Pancreas (tissue), 10 donors: Measurements from ENCODE around the gene CUX1. TPM values are rescaled to one million over a fixed set of nuclear protein-coding genes. Genes with fewer than 3 reads are reported as not detected.

Experiments used
- ATAC-seq, 4 donors: fragments of 200-7000 bp; cut with Tn5 transposase; one replicate each; pipeline versions ENCODE4 v1.8.0 to v1.9.1; 2020; ENCODE audit warnings: mild to moderate bottlenecking in 4 of 4, moderate library complexity in 4 of 4
- DNase-seq, 6 donors: peaks; one replicate each; pipeline ENCODE4 v3.0.0-alpha.2; 2020
- FAIRE-seq: peaks from 2 replicates; lab custom pipeline; 2012; peaks lifted over from hg19 to GRCh38; lab: Jason Lieb, UNC
- H3K27ac ChIP-seq, 4 donors: fragments of 200-600 bp; sonication (generic); 1 replicate in 3 of 4; 2 replicates in 1 of 4; pipeline versions ENCODE4 v1.5.0 to v1.8.0; 2020
- H3K27me3 ChIP-seq, 4 donors: fragments of 200-600 bp; one replicate each; pipeline ENCODE4 v1.8.0; 2021
- H3K36me3 ChIP-seq, 3 donors: fragments of 200-600 bp; sonication (generic) in 1 of 3; one replicate each; pipeline versions ENCODE4 v1.5.0 to v1.8.0; 2020 to 2021
- H3K4me1 ChIP-seq, 3 donors: fragments of 200-600 bp; one replicate each; pipeline ENCODE4 v1.8.0; 2021
- H3K4me3 ChIP-seq, 4 donors: fragments of 200-600 bp; sonication (generic) in 2 of 4; one replicate each; pipeline versions ENCODE4 v1.5.0 to v1.8.0; 2020 to 2021
- H3K9me3 ChIP-seq, 4 donors: fragments of 200-600 bp; one replicate each; pipeline ENCODE4 v1.8.0; 2021
- CTCF ChIP-seq, 4 donors: fragments of 200-600 bp; sonication (generic) in 3 of 4; IDR thresholded peaks; one replicate each; pipeline versions ENCODE4 v1.5.0 to v1.8.0; 2021; ENCODE audit warnings: antibody characterized with exemption in 4 of 4
- WGBS, 2 donors: extraction: QIAGEN DNeasy Blood & Tissue Kit; methylation state at CpG; one replicate each; pipeline ENCODE4 v1.1.7; 2013; 5-methylcytosine and 5-hydroxymethylcytosine counted together
- intact Hi-C, 3 donors: fragments of 100-400 bp; cut with DNase I; formaldehyde crosslinking; loops; one replicate each; pipeline versions ENCODE4 v1.11.1 to v1.14.2; 2022
- polyA plus RNA-seq, 2 donors: library from polyadenylated mRNA; stranded (reverse); fragments of 200-250 nt; gene quantifications; one replicate each; pipeline ENCODE4 v1.2.3, GENCODE V29; 2013
- total RNA-seq, 6 donors: library from RNA; stranded (reverse); fragmentation: NEBNext Ultra II Directional in 4 of 6; extraction: Animal tissue kit (Norgen Biotek cat#: 25700) in 4 of 6; gene quantifications; one replicate each; pipeline versions ENCODE4 v1.2.1 to v1.2.4, GENCODE V29; 2021 to 2023
- donor health status: healthy with polysubstance abuse.
- donor health status: DM: no; HTN: no; CAD: no; lungs with moderate emphysema.
- donor health status: DM: no; HTN: no; CAD: no.
- donor health status: control.
- donor health status: control.
- donor health status: Bipolar disorder and iron deficiency.
- donor health status: DM: yes; HTN: yes; CAD: no.
- donor health status: DM: no; HTN: no; CAD: no.
- donor health status: DM: no; HTN: no; CAD: no.
- donor health status: DM: yes; HTN: yes; CAD: no.

CUX1 gene
- total and polyA plus RNA-seq, 8 donors = 18.9 to 61.2 (median 45.1) TPM

DNA sequence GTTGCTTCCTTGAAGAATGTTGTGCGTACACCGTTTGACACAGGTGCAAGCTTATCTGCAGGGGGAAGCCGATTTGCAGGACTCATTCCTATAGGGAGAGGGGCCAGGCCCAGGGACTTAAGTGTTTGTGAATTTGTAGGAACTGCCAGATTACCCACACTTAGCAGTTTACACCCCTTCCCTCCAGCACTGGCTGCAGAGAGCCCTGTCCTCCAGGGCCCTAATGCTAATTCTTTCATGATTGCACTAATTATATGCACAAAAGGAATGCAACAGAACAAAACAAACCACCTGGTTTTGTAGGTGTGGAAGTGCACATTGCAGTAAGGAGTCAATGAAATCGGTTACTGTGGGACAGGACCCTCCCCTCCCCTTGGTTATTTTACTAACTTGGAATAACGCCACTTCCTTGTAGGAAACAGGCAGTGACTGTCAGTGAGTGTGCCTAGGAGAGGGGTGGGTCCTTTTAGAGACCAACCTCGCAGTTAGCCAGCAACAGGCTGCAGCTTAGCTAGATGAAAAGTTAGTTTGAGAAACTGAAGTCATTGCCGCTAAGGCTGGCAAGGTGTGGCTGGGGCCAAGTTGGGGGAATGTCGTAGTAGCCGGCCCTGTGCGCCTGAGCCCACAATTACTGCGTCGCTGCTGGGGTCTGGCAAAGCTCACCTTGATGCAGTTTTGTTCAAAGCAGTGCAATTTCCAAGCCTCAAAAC, 60.6 kb downstream of the CUX1 start:
- no peaks in the 10 kb centered on the region for H3K36me3 ChIP-seq
- 76 to 83% methylated on average over 12 of the region's 12 CpGs for WGBS, 2 donors
- DNase-seq = no peak
- no peaks in the 10 kb centered on the region for H3K27me3 ChIP-seq
- H3K4me3 ChIP-seq = no peak overlapping the region
- FAIRE-seq = no peak
- no peaks in the 10 kb centered on the region for H3K9me3 ChIP-seq
- H3K4me1 ChIP-seq = peaks cover 14 to 22% (median 21%) of the 10 kb centered on the region in 3 donors
- intact Hi-C loops = no loop called here
- H3K27ac ChIP-seq = no peak overlapping the region
- no peak for TF ChIP-seq CTCF (IDR thresholded peaks at IDR 0.05)
- ATAC-seq = no peak

DNA sequence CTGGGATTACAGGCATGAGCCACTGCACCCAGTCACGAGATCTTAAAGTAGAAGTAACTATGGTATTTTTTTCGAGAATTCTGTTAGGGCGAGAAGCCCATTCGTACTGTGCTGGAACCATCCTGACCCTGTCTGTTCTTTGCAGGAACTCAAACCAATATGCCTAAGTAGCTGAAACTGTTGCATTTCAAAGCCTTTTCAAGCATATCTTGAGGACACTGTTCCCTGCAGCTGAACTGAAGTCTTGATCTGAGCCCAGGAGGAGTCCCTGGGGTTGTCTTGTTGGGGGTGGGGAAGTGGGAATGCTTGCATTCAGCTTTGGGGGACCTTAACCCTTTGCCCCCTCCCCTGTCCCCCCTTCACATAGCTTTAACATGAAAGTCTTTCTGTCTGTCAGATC, 61.5 kb downstream of the CUX1 start:
- WGBS, 2 donors = 96% methylated on average over 4 of the region's 4 CpGs
- no peak for FAIRE-seq
- TF ChIP-seq CTCF (IDR thresholded peaks at IDR 0.05) = no peak
- H3K9me3 ChIP-seq = no peaks in the 10 kb centered on the region
- peaks cover 21 to 22% (median 22%) of the 10 kb centered on the region in 3 donors for H3K4me1 ChIP-seq
- no peak overlapping the region for H3K4me3 ChIP-seq
- intact Hi-C loops = no loop called here
- ATAC-seq = no peak
- no peaks in the 10 kb centered on the region for H3K27me3 ChIP-seq
- no peak overlapping the region for H3K27ac ChIP-seq
- DNase-seq = no peak
- H3K36me3 ChIP-seq = no peaks in the 10 kb centered on the region

- H3K27ac ChIP-seq = no peak overlapping the region
- DNase-seq (no peak), FAIRE-seq (no peak), ATAC-seq (no peak)
- intact Hi-C loops = no loop called here
- H3K4me3 ChIP-seq = no peak overlapping the region
- 94 to 97% methylated on average over 10 of the region's 10 CpGs for WGBS, 2 donors
- H3K27me3 ChIP-seq = no peaks in the 10 kb centered on the region
- peaks cover 21 to 22% (median 22%) of the 10 kb centered on the region in 3 donors for H3K4me1 ChIP-seq
- no peaks in the 10 kb centered on the region for H3K9me3 ChIP-seq
- no peaks in the 10 kb centered on the region for H3K36me3 ChIP-seq
- no peak for TF ChIP-seq CTCF (IDR thresholded peaks at IDR 0.05)
These were observed 62.1 kb downstream of the CUX1 start for GRCh38 chr7:101879565-101879964.

DNA sequence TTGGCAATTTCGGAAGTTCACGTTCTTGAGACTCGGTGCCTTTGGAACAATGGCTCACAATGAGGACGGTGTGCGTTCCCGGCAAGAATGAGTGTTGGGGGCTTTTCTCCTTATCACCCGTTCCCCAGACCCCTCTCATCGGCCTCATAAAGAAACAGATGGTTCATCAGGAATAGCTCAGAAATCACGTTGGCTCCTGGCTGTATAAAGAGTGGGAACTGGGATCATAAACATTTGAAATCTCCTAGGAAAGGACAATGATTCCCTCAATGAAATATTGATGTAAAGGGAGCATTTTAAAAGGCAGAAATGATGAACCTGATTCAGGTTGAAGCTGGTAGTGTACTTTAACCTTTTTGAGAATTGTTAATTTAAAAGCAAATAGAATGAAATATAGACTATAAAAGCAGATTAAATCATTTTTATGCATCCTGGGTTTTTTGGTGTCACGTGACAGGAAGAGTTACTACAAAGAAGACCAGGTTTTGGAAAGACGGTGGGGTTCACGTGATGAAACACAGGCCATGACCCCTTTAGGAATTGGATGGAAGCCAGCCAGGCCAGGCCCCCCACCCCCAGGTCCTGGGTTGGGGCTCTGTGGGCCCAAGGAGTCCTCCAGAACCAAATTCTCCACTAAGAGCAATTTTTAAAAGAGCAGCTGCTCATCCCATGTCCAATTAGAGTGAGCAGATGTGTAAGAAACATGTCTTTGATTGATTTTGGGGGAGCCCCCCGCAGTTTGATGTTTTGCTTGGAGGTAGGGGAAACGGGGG, 63.0 kb downstream of the CUX1 start:
- no peaks in the 10 kb centered on the region for H3K9me3 ChIP-seq
- H3K27ac ChIP-seq = peak overlapping the region in 2 of 4 donors; percentile 32 to 81
- DNase-seq (no peak), ATAC-seq (no peak), FAIRE-seq (no peak)
- no peaks in the 10 kb centered on the region for H3K27me3 ChIP-seq
- intact Hi-C loops = no loop called here
- peaks cover 21 to 30% (median 22%) of the 10 kb centered on the region in 3 donors for H3K4me1 ChIP-seq
- no peaks in the 10 kb centered on the region for H3K36me3 ChIP-seq
- no peak overlapping the region for H3K4me3 ChIP-seq
- WGBS, 2 donors = 77% methylated on average over 14 of the region's 14 CpGs
- no peak for TF ChIP-seq CTCF (IDR thresholded peaks at IDR 0.05)
